ENCODE data around the gene TOR3A.
"Not testable (repeated sequence)": the region's sequence is repeated elsewhere in the genome, so short reads cannot be mapped to it uniquely, and the experiment has no call there.

The TOR3A gene

DNA sequence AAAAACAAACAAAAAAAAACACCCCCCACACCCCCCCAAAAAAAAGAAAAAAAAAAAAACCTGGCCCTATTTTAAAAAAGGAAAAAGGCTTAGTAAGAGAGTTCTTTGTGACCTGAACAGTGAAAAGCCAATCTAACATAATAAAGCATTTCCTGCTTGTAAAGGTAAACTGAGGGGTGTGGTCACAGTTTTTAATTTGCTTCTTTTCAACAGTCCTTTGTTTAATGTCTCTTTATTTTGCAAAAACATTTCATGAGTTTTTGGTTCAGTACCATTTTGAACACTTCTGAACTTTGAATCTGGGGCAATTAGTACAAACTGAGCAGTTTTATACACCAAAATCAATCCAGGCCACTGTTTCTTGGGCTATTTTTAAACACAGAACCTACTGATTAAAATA is 37.6 kb downstream of the TOR3A start:
- Mint-ChIP-seq H3K27ac (no peak overlapping the region), H3K4me3 (no peak overlapping the region), H3K27me3 (no peaks in the 10 kb centered on the region), H3K4me1 (peaks cover 2% of the 10 kb centered on the region), H3K36me3 (peaks cover 29% of the 10 kb centered on the region), H3K9me3 (no peaks in the 10 kb centered on the region)
- ATAC-seq, result no peak

DNA sequence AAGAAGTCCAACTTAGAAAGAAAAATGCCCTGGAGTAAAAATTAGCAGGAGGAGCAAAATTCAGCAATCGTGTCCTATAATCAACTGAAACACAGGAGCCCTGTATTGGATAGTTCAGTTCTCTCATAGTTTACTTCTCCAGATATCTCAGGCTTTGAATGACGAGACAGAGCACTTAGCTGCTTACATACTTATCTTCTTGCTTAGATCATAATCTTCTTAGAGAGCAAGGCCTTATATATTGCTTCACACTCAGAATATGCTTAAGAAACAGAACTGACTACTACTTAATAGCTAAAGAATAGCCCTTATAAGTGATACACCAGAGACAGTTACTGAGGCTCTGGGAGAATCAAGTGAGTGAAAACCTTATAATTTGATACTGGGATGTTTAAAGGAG is 38.9 kb downstream of the TOR3A start:
- H3K36me3 Mint-ChIP-seq, result peaks cover 22% of the 10 kb centered on the region
- no peak overlapping the region for H3K4me3 Mint-ChIP-seq
- no peak for ATAC-seq
- no peaks in the 10 kb centered on the region for H3K27me3 Mint-ChIP-seq
- H3K4me1 Mint-ChIP-seq, result peaks cover 5% of the 10 kb centered on the region
- H3K27ac Mint-ChIP-seq, result no peak overlapping the region
- H3K9me3 Mint-ChIP-seq, result no peaks in the 10 kb centered on the region

DNA sequence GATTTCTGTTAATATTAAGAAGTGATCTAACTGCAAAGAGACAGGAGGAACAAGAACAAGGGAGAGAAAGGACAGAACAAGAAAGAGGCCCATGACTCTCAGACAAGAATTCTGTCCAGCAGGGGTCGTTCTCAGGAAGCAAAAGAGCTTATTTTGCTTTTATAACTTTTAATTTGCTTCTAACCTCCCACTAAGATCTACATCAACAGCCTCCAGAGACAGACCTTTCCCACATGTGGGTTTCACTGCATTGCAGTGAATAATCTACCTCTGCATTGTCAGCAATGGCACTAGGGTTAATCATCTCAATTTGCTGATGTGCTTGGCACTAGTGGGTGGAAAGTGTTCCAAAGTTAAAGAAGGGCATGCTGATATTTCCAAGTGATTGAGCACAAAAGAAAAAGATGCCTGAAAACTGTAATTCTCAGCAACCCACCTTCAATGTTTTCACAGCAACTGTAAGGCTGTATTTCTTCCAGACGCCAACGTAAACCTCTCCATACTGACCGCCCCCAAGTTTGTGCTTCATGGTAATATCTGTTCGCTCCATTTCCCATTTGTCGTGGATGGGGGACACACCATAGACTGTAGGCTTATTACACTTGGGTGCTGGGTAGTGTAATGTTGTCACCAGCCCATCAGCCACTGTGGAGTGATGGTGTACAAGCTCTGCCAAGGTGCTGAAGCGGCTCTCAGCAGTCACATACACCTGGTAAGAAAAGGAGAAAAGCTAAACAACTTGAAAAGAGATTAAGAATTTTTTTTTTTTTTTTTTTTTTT is 39.5 kb downstream of the TOR3A start:
- Mint-ChIP-seq H3K9me3 (no peaks in the 10 kb centered on the region), H3K27me3 (no peaks in the 10 kb centered on the region), H3K36me3 (peaks cover 17% of the 10 kb centered on the region), H3K4me1 (peaks cover 5% of the 10 kb centered on the region), H3K27ac (no peak overlapping the region), H3K4me3 (no peak overlapping the region)
- ATAC-seq, result no peak

DNA sequence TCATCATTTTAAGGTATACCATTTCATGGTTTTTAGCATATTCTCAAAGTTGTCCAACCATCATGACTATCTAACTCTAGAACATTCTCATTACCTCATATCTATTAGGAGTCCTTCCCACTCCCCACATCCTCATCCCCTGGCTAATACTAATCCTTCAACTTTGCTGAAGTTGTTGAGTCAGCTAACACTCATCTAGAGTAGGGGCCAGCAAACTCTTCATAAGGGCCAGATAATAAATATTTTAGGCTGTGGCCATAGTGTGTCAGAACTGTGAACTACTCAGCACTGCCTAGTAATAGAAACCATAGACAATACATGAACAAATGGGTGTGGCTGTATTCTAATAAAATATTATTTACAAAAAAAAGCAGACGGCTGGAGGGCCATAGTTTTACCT is 43.0 kb downstream of the TOR3A start:
- Mint-ChIP-seq H3K27me3 (no peaks in the 10 kb centered on the region), H3K9me3 (no peaks in the 10 kb centered on the region), H3K4me1 (peaks cover 11% of the 10 kb centered on the region), H3K27ac (no peak overlapping the region), H3K36me3 (peaks cover 6% of the 10 kb centered on the region), H3K4me3 (no peak overlapping the region)
- no peak for ATAC-seq

DNA sequence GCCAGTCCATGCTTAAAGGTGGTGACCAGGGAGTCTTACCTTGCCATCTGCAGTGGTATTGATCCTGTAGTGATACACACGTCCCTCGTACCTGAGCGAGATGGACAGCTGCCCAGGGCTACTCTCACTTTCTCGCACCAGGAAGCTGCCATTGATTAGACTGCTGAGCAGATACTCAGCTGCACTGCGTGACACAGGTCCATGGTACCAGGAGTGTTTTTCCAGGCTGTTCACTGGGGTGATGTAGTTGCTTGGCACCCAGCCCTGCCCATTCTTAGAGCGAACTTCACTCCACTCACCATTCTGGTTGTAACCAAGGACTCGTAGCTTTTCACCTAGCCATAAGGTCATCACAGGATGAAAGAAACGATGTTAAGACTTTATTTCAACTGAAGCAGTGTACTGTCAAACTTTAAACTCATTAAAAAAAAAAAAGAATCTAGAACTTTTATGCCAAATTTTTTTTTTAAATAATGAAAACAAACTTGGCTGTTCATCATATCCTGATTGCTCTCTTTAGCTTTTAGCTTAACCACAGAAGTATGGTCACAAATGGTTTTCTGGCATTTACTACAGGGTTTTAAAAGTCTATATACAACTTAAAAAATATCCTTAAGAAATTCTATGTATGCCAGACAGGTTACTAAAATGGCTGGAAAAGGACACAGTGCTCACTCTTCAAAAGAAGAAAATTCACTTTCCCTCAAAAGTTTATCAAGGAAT is 44.6 kb downstream of the TOR3A start:
- no peak for ATAC-seq
- H3K36me3 Mint-ChIP-seq, result peaks cover 6% of the 10 kb centered on the region
- H3K9me3 Mint-ChIP-seq, result no peaks in the 10 kb centered on the region
- no peaks in the 10 kb centered on the region for H3K27me3 Mint-ChIP-seq
- H3K4me1 Mint-ChIP-seq, result peaks cover 15% of the 10 kb centered on the region
- H3K27ac Mint-ChIP-seq, result no peak overlapping the region
- H3K4me3 Mint-ChIP-seq, result no peak overlapping the region

DNA sequence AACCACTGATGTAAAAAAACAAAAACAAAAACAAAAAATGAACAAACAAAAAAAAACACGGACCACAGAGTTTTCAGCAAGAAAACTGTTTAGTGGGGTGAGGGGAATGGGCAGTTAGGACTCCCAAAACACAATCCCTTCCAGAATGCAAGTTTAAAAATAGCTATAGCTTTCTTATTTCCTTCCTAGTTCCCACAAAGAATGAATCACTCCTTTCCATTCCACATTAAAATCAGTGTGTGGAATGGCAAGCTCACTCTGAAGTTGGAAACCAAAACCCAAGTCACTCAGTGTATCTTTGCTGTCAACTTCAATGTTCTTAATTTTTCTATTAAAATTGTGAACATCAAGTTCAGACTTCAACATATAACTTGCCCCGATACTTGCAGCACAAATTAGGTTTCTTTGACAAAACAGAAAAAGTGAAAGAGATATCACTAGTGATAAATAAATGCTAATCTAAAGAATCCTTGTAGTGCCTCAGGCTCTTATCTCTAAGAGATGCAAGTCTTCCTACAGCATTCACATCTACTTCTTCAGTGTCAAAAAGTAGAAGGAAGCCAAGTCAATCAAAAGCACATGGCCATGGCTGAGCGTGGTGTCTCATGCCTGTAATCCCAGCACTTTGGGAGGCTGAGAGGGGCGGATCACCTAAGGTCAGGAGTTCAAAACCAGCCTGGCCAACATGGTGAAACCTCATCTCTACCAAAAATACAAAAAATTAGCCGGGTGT is 45.5 kb downstream of the TOR3A start:
- no peaks in the 10 kb centered on the region for H3K27me3 Mint-ChIP-seq
- peaks cover 15% of the 10 kb centered on the region for H3K4me1 Mint-ChIP-seq
- no peaks in the 10 kb centered on the region for H3K9me3 Mint-ChIP-seq
- peaks cover 6% of the 10 kb centered on the region for H3K36me3 Mint-ChIP-seq
- no peak overlapping the region for H3K4me3 Mint-ChIP-seq
- H3K27ac Mint-ChIP-seq, result no peak overlapping the region
- ATAC-seq, result no peak

DNA sequence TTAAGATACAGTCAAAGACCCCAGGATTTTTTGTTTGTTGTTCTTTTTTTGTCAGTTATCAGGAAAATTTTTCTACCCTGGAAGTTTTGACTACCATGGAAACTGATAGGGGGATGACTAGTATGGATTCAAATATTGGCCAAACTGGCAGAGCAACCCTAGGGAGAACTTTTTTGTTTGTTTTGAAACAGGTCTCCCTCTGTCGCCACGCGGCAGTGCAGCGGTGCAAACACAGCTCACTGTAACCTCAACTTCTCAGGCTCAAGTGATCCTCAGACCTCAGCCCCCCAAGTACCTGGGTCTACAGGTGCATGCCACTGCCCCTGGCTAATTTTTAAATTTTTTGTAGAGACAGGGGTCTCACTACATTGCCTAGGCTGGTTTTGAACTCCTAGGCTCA is 46.6 kb downstream of the TOR3A start:
- Mint-ChIP-seq H3K4me3 (no peak overlapping the region), H3K27ac (no peak overlapping the region), H3K36me3 (peaks cover 6% of the 10 kb centered on the region), H3K4me1 (peaks cover 15% of the 10 kb centered on the region), H3K27me3 (no peaks in the 10 kb centered on the region), H3K9me3 (no peaks in the 10 kb centered on the region)
- no peak for ATAC-seq

DNA sequence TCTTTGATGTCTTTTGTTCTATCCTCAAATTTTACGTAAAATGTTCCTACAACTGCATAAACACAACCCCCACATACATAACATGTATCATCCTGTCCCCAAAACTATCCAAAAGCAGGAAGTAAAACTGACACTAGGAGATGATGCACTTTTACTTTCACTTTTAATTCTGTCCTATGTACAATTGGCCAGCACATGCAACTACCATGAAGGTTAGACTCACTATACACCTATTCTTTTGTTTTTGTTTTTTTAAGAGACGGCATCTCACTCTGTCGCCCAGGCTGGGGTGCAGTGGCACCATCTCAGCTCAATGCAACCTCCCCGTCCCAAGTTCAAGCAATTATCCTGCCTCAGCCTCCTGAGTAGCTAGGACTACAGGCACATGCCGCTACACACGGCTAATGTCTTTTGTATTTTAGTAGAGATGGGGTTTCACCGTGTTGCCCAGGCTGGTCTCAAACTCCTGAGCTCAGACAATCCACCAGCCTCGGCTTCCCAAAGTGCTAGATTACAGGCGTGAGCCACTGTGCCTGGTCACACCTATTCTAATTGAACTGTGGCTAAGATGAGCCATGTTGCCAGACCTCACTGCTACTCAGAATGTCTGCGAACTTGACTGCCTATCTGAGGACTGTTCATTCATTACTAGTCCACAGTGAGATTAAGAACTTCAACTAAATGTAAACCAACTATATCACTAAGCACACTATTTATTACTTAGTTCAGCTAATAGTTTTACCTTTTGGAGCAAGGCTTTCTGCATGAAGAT is 48.0 kb downstream of the TOR3A start:
- Mint-ChIP-seq H3K4me3 (peak overlapping the region; percentile 63), H3K36me3 (peaks cover 6% of the 10 kb centered on the region), H3K27me3 (no peaks in the 10 kb centered on the region), H3K4me1 (peaks cover 10% of the 10 kb centered on the region), H3K9me3 (no peaks in the 10 kb centered on the region), H3K27ac (peak overlapping the region; percentile 85)
- peak; percentile 96 for ATAC-seq

DNA sequence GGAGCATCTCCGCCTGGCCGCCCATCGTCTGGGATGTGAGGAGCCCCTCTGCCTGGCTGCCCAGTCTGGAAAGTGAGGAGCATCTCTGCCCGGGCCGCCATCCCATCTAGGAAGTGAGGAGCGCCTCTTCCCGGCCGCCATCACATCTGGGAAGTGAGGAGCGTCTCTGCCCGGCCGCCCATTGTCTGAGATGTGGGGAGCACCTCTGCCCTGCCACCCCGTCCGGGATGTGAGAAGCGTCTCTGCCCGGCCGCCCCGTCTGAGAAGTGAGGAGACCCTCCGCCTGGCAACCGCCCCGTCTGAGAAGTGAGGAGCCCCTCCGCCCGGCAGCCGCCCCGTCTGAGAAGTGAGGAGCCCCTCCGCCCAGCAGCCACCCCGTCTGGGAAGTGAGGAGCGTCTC is 53.3 kb downstream of the TOR3A start:
- H3K4me3 Mint-ChIP-seq, H3K9me3 Mint-ChIP-seq, H3K27me3 Mint-ChIP-seq, ATAC-seq, H3K27ac Mint-ChIP-seq: not testable (repeated sequence)
- Mint-ChIP-seq H3K36me3 (peaks cover 11% of the 10 kb centered on the region), H3K4me1 (peaks cover 12% of the 10 kb centered on the region)

DNA sequence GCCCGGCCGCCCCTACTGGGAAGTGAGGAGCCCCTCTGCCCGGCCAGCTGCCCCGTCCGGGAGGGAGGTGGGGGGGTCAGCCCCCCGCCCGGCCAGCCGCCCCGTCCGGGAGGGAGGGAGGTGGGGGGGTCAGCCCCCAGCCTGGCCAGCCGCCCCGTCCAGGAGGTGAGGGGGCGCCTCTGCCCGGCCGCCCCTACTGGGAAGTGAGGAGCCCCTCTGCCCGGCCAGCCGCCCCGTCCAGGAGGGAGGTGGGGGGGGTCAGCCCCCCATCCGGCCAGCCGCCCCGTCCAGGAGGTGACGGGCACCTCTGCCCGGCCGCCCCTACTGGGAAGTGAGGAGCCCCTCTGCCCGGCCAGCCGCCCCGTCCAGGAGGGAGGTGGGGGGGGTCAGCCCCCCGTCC is 53.8 kb downstream of the TOR3A start:
- not testable (repeated sequence) for H3K27ac Mint-ChIP-seq, H3K4me3 Mint-ChIP-seq, ATAC-seq, H3K27me3 Mint-ChIP-seq, H3K9me3 Mint-ChIP-seq
- H3K36me3 Mint-ChIP-seq, result peaks cover 16% of the 10 kb centered on the region
- H3K4me1 Mint-ChIP-seq, result peaks cover 11% of the 10 kb centered on the region

DNA sequence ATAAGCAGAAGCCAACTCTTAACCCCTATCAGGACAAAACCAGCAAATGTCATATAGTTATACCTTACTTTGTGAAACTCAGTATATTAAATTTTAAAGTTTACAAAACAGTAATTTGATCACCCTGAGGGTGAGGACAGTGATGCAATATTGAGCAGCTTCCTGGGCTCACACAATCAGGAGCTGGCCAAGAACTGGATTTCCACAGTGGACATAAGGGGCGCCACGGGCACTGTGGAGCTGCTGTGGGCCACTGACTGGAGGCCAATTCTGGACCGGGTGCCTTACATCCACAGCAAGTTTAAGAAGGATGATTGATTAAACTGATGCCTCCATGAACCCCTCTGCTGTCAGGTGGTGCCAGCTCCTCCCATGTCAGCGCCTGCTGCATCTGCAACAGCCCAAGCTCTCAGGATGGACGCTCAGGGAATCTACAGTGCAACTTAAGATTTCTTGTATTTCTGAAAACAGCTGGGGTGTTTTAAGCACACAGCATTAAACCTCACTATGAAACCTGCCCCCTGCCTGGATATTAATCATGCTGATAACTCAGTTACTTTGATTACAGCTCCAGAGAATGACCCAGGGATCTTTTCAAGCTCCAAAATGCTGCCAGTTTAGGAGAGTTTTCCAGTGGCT is 55.9 kb downstream of the TOR3A start:
- H3K4me3 Mint-ChIP-seq, result no peak overlapping the region
- no peak for ATAC-seq
- no peak overlapping the region for H3K27ac Mint-ChIP-seq
- H3K4me1 Mint-ChIP-seq, result peaks cover 21% of the 10 kb centered on the region
- H3K9me3 Mint-ChIP-seq, result no peaks in the 10 kb centered on the region
- H3K27me3 Mint-ChIP-seq, result no peaks in the 10 kb centered on the region
- H3K36me3 Mint-ChIP-seq, result peaks cover 17% of the 10 kb centered on the region

DNA sequence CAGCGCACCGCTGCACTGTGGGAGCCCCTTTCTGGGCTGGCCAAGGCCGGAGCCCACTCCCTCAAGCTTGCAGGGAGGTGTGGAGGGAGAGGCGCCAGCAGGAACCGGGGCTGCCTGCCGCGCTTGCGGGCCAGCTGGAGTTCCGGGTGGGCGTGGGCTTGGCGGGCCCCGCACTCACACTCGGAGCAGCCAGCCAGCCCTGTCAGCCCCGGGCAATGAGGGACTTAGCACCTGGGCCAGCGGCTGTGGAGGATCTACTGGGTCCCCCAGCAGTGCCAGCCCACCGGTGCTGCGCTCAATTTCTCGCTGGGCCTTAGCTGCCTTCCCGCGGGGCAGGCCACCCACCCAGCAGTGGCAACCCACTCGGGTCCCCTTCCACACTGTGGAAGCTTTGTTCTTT is 56.9 kb downstream of the TOR3A start:
- Mint-ChIP-seq H3K4me1 (peaks cover 24% of the 10 kb centered on the region), H3K36me3 (peaks cover 17% of the 10 kb centered on the region)
- not testable (repeated sequence) for H3K4me3 Mint-ChIP-seq, H3K27ac Mint-ChIP-seq, ATAC-seq, H3K9me3 Mint-ChIP-seq, H3K27me3 Mint-ChIP-seq

DNA sequence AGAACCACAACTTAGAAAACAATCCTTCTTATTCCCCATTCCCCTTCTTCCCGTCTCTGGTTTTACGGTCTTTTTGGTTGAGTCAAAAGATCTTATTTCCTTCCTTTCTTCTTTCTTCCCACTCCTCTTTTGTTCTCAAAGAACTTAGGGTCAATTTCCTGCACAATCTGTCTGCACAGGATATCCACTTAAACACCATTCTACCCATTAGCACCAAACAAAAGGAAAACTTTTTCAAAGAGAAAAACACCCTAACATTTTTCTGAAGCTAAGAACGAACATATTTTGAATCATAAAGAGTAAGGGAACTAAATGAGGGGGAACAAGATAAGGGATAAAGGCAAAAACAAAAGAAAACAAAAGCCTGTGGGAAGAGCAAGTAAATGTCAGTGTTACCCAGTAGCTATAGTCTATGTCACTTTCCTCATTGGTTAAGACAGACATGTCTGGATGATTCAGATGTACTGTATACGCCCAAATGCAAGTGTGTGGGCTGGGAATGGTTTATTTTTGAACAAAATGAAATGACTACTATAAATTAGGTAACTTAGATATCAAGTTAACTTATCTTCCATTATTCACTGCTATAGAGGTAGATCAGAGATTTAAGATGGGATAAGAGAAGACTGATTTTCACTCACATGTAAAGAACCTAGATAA is 59.9 kb downstream of the TOR3A start:
- Mint-ChIP-seq H3K27ac (no peak overlapping the region), H3K27me3 (no peaks in the 10 kb centered on the region), H3K9me3 (no peaks in the 10 kb centered on the region), H3K4me1 (peaks cover 24% of the 10 kb centered on the region), H3K36me3 (peaks cover 17% of the 10 kb centered on the region), H3K4me3 (no peak overlapping the region)
- ATAC-seq, result no peak

DNA sequence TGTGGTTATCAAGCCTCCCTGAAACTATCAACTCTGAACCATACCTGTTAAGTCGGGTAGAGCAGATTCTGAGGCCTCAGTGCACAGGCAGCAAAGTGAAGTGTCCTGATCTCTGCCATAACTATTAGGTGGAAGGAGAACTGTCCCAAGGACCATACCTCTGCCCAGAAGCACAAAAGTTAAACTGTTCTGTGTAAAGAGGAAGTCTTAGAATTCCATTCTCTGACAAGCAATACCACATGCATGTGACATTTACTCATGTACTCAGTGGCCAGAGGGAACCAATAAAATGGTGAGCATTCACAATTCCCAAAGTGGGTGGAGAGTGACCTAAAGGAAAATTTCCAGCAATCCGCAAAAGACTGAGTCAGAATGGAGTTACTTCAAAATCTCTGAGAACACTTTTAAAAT is 61.0 kb downstream of the TOR3A start:
- no peak for ATAC-seq
- H3K36me3 Mint-ChIP-seq, result peaks cover 17% of the 10 kb centered on the region
- H3K4me1 Mint-ChIP-seq, result peaks cover 24% of the 10 kb centered on the region
- H3K9me3 Mint-ChIP-seq, result no peaks in the 10 kb centered on the region
- H3K4me3 Mint-ChIP-seq, result no peak overlapping the region
- H3K27me3 Mint-ChIP-seq, result no peaks in the 10 kb centered on the region
- H3K27ac Mint-ChIP-seq, result no peak overlapping the region

Data from stimulated activated memory B cell treated with anti-CD40 and anti-IgM and Interleukin-4, amounts not matched to agents 10 μg/mL and 1 μg/mL and 100 μg/mL, for 72 hours (primary cell).